Peyer's patch (tissue), 4 donors: ENCODE results near the gene APEH.

Source experiments
- CTCF ChIP-seq, 6 experiments: fragments of 450-650 bp in 4 of 6; fragments of 200-600 bp in 2 of 6; sonication (generic) in 1 of 6; IDR thresholded peaks; one replicate each; pipeline ENCODE4 v1.5.1; 2017 to 2019; ENCODE audit warnings: antibody characterized with exemption in 6 of 6, mild to moderate bottlenecking in 3 of 6, moderate library complexity in 1 of 6
- POLR2A ChIP-seq, 2 donors: fragments of 450-650 bp; IDR thresholded peaks; one replicate each; pipeline ENCODE4 v1.5.1; 2017; ENCODE audit warnings: antibody characterized with exemption in 2 of 2, mild to moderate bottlenecking in 2 of 2, moderate library complexity in 2 of 2

DNA sequence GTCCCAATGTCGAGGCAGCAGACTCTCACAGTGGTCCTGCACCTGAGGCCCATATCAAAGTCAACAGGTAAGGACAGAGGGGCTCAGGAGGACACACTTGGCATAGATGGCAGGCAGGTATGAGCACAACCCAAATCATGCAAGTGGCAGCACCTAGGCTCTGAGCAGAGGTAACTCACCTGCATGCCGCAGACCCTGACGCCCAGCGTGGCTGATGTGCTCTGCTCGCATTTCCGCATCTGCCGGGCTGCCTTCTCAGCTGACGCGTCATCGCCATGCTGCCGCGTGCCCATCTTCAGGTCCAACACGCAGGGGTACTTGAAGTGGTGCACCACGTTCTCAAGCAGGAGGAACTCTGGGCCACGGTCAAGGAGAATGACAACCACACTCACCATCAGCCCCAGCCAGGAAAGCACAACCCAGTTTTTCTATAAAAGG lies 53.8 kb downstream of the APEH start:
- TF ChIP-seq CTCF (IDR thresholded peaks at IDR 0.05), result no peak
- TF ChIP-seq POLR2A (IDR thresholded peaks at IDR 0.05), result no peak
